Measurements from ENCODE around the gene WDR44. TPM values are rescaled to one million over a fixed set of nuclear protein-coding genes. Genes with fewer than 3 reads are reported as not detected.
"Not testable (repeated sequence)": the region's sequence is repeated elsewhere in the genome, so short reads cannot be mapped to it uniquely, and the experiment has no call there.

Gene WDR44
- total RNA-seq = 7.1 and 9.7 TPM in 2 replicates

GRCh38 chrX:118345464-118346257 is at the start of gene WDR44:
WDR44 (plus strand) TSS chrX:118346106; CDS start chrX:118346504, 398 bp downstream.
- H3K27me3 ChIP-seq (ENCODE audit: control insufficient read depth, insufficient read depth, low read length) = no peaks in the 10 kb centered on the region
- FAIRE-seq (no peak), DNase-seq (ENCODE audit: low read depth) (peak; percentile 87)

GRCh38 chrX:118305827-118306226 is 40.1 kb upstream of the WDR44 start:
- FAIRE-seq; H3K4me3 ChIP-seq (ENCODE audit: low read depth, low read length); H3K27me3 ChIP-seq (ENCODE audit: control insufficient read depth, insufficient read depth, low read length); H3K36me3 ChIP-seq (ENCODE audit: control insufficient read depth, insufficient read depth, low read length); DNase-seq (ENCODE audit: low read depth): not testable (repeated sequence)

More at GRCh38 chrX:118345464-118346257, at the start of gene WDR44:
- H3K4me3 ChIP-seq (ENCODE audit: low read depth, low read length) = peak within 1 kb of the TSS; percentile 65
- no peaks in the 10 kb centered on the region for H3K36me3 ChIP-seq (ENCODE audit: control insufficient read depth, insufficient read depth, low read length)
- TF ChIP-seq CTCF (IDR thresholded peaks at IDR 0.05; ENCODE audit: insufficient read depth, low read length, severe bottlenecking) = no peak

- no peak for FAIRE-seq
- H3K36me3 ChIP-seq (ENCODE audit: control insufficient read depth, insufficient read depth, low read length) = no peaks in the 10 kb centered on the region
- no peak for TF ChIP-seq CTCF (IDR thresholded peaks at IDR 0.05; ENCODE audit: insufficient read depth, low read length, severe bottlenecking)
- H3K27me3 ChIP-seq (ENCODE audit: control insufficient read depth, insufficient read depth, low read length) = no peaks in the 10 kb centered on the region
- DNase-seq (ENCODE audit: low read depth) = peak; percentile 94
- H3K4me3 ChIP-seq (ENCODE audit: low read depth, low read length) = no peak overlapping the region
Measured at GRCh38 chrX:118315529-118315928, 30.4 kb upstream of the WDR44 start.

GRCh38 chrX:118324588-118324987 is 21.3 kb upstream of the WDR44 start:
- DNase-seq (ENCODE audit: low read depth) (no peak), FAIRE-seq (no peak)
- Histone ChIP-seq H3K4me3 (ENCODE audit: low read depth, low read length) (no peak overlapping the region), H3K27me3 (ENCODE audit: control insufficient read depth, insufficient read depth, low read length) (no peaks in the 10 kb centered on the region), H3K36me3 (ENCODE audit: control insufficient read depth, insufficient read depth, low read length) (no peaks in the 10 kb centered on the region)
- no peak for TF ChIP-seq CTCF (IDR thresholded peaks at IDR 0.05; ENCODE audit: insufficient read depth, low read length, severe bottlenecking)

- DNase-seq (ENCODE audit: low read depth) (peak; percentile 13), FAIRE-seq (no peak)
- TF ChIP-seq CTCF (IDR thresholded peaks at IDR 0.05; ENCODE audit: insufficient read depth, low read length, severe bottlenecking) = peak; percentile 18
- Histone ChIP-seq H3K27me3 (ENCODE audit: control insufficient read depth, insufficient read depth, low read length) (no peaks in the 10 kb centered on the region), H3K36me3 (ENCODE audit: control insufficient read depth, insufficient read depth, low read length) (no peaks in the 10 kb centered on the region), H3K4me3 (ENCODE audit: low read depth, low read length) (no peak overlapping the region)
Measured at GRCh38 chrX:118325453-118325852, 20.5 kb upstream of the WDR44 start.

- FAIRE-seq = no peak
- DNase-seq (ENCODE audit: low read depth) = no peak
- Histone ChIP-seq H3K27me3 (ENCODE audit: control insufficient read depth, insufficient read depth, low read length) (no peaks in the 10 kb centered on the region), H3K4me3 (ENCODE audit: low read depth, low read length) (no peak overlapping the region), H3K36me3 (ENCODE audit: control insufficient read depth, insufficient read depth, low read length) (no peaks in the 10 kb centered on the region)
- TF ChIP-seq CTCF (IDR thresholded peaks at IDR 0.05; ENCODE audit: insufficient read depth, low read length, severe bottlenecking) = no peak
Measured at GRCh38 chrX:118329175-118329574, 16.7 kb upstream of the WDR44 start.
